SK-N-MC (cell line): ENCODE measurements around the gene SLC6A3.

Source experiments
- DNase-seq: peaks from one replicate; pipeline ENCODE4 v3.0.0-alpha.2; 2011; ENCODE audit warnings: low read depth, low spot score
- H3K27ac ChIP-seq: fragments of 200-600 bp; sonication (generic); 2 replicates; pipeline ENCODE4 v1.5.1; 2016; ENCODE audit warnings: mixed run types
- H3K36me3 ChIP-seq: fragments of 200-600 bp; sonication (generic); 2 replicates; pipeline ENCODE4 v1.6.1; 2017; ENCODE audit warnings: antibody characterized with exemption, low read length, mixed read lengths; ENCODE audit not compliant: insufficient read depth
- H3K4me3 ChIP-seq: fragments of 200-600 bp; sonication (generic); 2 replicates; pipeline ENCODE4 v1.5.1; 2016
- H3K9ac ChIP-seq: fragments of 200-600 bp; sonication (generic); 2 replicates; pipeline ENCODE4 v1.8.0; 2017; ENCODE audit warnings: mixed run types, mixed read lengths; ENCODE audit not compliant: insufficient read length
- H3K9me3 ChIP-seq: fragments of 200-600 bp; sonication (generic); 2 replicates; pipeline ENCODE4 v1.6.1; 2017; ENCODE audit warnings: low read depth, mild to moderate bottlenecking, antibody characterized with exemption, low read length, moderate library complexity, mixed read lengths
- EZH2 ChIP-seq: fragments of 200-600 bp; sonication (generic); IDR thresholded peaks from one replicate; pipeline ENCODE4 v1.6.1; 2017; ENCODE audit warnings: antibody characterized with exemption
- FOXP2 ChIP-seq: optimal IDR thresholded peaks from 2 replicates; pipeline ENCODE3; 2011; ENCODE audit warnings: mild to moderate bottlenecking, moderate library complexity; ENCODE audit not compliant: insufficient read depth; ENCODE audit errors: extremely low read length, control extremely low read depth
- POLR2AphosphoS5 ChIP-seq: IDR thresholded peaks from 2 replicates; pipeline ENCODE4 v1.6.1; 2012; ENCODE audit warnings: mild to moderate bottlenecking, low read depth, low read length, borderline replicate concordance

SLC6A3 gene

GRCh38 chr5:1359031-1359645 lies 86.1 kb downstream of the SLC6A3 start:
- Histone ChIP-seq H3K4me3 (no peak overlapping the region), H3K9me3 (no peaks in the 10 kb centered on the region), H3K36me3 (no peaks in the 10 kb centered on the region), H3K27ac (no peak overlapping the region), H3K9ac (no peak overlapping the region)
- TF ChIP-seq FOXP2 (no peak), POLR2AphosphoS5 (no peak), EZH2 (no peak)
- no peak for DNase-seq

GRCh38 chr5:1358726-1359025 lies 86.6 kb downstream of the SLC6A3 start:
- Histone ChIP-seq H3K27ac (no peak overlapping the region), H3K9ac (no peak overlapping the region), H3K9me3 (no peaks in the 10 kb centered on the region), H3K4me3 (no peak overlapping the region), H3K36me3 (no peaks in the 10 kb centered on the region)
- no peak for TF ChIP-seq POLR2AphosphoS5
- TF ChIP-seq FOXP2: no peak
- no peak for TF ChIP-seq EZH2
- DNase-seq: no peak

GRCh38 chr5:1357946-1358725 lies 87.1 kb downstream of the SLC6A3 start:
- H3K36me3 ChIP-seq: no peaks in the 10 kb centered on the region
- H3K4me3 ChIP-seq: no peak overlapping the region
- H3K9me3 ChIP-seq: no peaks in the 10 kb centered on the region
- H3K9ac ChIP-seq: no peak overlapping the region
- H3K27ac ChIP-seq: no peak overlapping the region
- DNase-seq: no peak
- TF ChIP-seq EZH2: no peak
- TF ChIP-seq FOXP2: no peak
- TF ChIP-seq POLR2AphosphoS5: no peak

- Histone ChIP-seq H3K36me3 (no peaks in the 10 kb centered on the region), H3K4me3 (no peak overlapping the region), H3K9me3 (no peaks in the 10 kb centered on the region), H3K9ac (no peak overlapping the region), H3K27ac (no peak overlapping the region)
- no peak for TF ChIP-seq EZH2
- TF ChIP-seq FOXP2: no peak
- TF ChIP-seq POLR2AphosphoS5: no peak
- no peak for DNase-seq
Measured at GRCh38 chr5:1356873-1357787, 88.1 kb downstream of the SLC6A3 start.

- no peak overlapping the region for H3K27ac ChIP-seq
- no peak for DNase-seq
- H3K9me3 ChIP-seq: no peaks in the 10 kb centered on the region
- TF ChIP-seq FOXP2 (no peak), EZH2 (no peak), POLR2AphosphoS5 (no peak)
- H3K9ac ChIP-seq: no peak overlapping the region
- H3K4me3 ChIP-seq: no peak overlapping the region
- no peaks in the 10 kb centered on the region for H3K36me3 ChIP-seq
Measured at GRCh38 chr5:1354576-1354975, 90.7 kb downstream of the SLC6A3 start.

- Histone ChIP-seq H3K9me3 (no peaks in the 10 kb centered on the region), H3K9ac (no peak overlapping the region), H3K36me3 (no peaks in the 10 kb centered on the region), H3K27ac (no peak overlapping the region), H3K4me3 (no peak overlapping the region)
- TF ChIP-seq POLR2AphosphoS5: no peak
- TF ChIP-seq EZH2: no peak
- TF ChIP-seq FOXP2: no peak
- DNase-seq: no peak
Measured at GRCh38 chr5:1352231-1353219, 92.7 kb downstream of the SLC6A3 start.

- no peak overlapping the region for H3K4me3 ChIP-seq
- no peaks in the 10 kb centered on the region for H3K9me3 ChIP-seq
- H3K36me3 ChIP-seq: no peaks in the 10 kb centered on the region
- TF ChIP-seq POLR2AphosphoS5 (no peak), FOXP2 (no peak), EZH2 (no peak)
- H3K27ac ChIP-seq: no peak overlapping the region
- no peak for DNase-seq
- H3K9ac ChIP-seq: no peak overlapping the region
Measured at GRCh38 chr5:1351156-1351555, 94.1 kb downstream of the SLC6A3 start.

- Histone ChIP-seq H3K4me3 (no peak overlapping the region), H3K27ac (no peak overlapping the region), H3K36me3 (no peaks in the 10 kb centered on the region), H3K9me3 (no peaks in the 10 kb centered on the region), H3K9ac (no peak overlapping the region)
- TF ChIP-seq POLR2AphosphoS5: no peak
- DNase-seq: no peak
Measured at GRCh38 chr5:1349246-1349645, 96.0 kb downstream of the SLC6A3 start.
